SK-N-MC (cell line): ENCODE measurements around the gene TAF3.

Experiments
- EZH2 ChIP-seq: fragments of 200-600 bp; sonication (generic); IDR thresholded peaks from one replicate; pipeline ENCODE4 v1.6.1; 2017; ENCODE audit warnings: antibody characterized with exemption
- FOXP2 ChIP-seq: optimal IDR thresholded peaks from 2 replicates; pipeline ENCODE3; 2011; ENCODE audit warnings: mild to moderate bottlenecking, moderate library complexity; ENCODE audit not compliant: insufficient read depth; ENCODE audit errors: extremely low read length, control extremely low read depth
- POLR2AphosphoS5 ChIP-seq: IDR thresholded peaks from 2 replicates; pipeline ENCODE4 v1.6.1; 2012; ENCODE audit warnings: mild to moderate bottlenecking, low read depth, low read length, borderline replicate concordance

DNA sequence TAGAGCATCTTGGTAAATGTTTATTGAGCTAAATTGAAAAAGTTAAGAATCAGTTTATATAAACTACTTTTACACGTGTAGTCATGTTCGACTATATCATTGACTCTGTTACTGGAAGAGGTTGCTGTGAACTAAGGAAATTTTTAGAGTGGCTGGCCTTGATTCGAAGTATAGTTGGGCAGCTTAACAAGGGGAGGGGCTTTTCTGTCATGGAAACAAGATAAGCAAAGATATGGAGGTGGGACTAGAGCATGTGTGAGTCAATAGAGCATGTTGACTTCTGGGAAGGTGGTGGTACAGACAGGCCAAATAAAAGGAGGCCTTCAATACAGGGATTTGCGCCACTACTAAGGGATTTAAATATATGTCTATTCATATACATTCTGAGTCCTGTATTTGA, 22.7 kb upstream of the TAF3 start:
- TF ChIP-seq POLR2AphosphoS5 (no peak), EZH2 (no peak), FOXP2 (no peak)
